Measurements from ENCODE around the gene RAB28. TPM values are rescaled to one million over a fixed set of nuclear protein-coding genes. Genes with fewer than 3 reads are reported as not detected.

RAB28 gene
- polyA plus RNA-seq, 6 donors from 2014 or later: 15.0 to 34.6 (median 18.8) TPM

GRCh38 chr4:13344216-13344615 is 139.9 kb downstream of the RAB28 start:
- H3K4me1 Mint-ChIP-seq: no peaks in the 10 kb centered on the region
- DNase-seq: no peak
- ATAC-seq (ENCODE audit: low read depth in 2 of 2): no peak
- peaks cover 0 to 3% (median 0%) of the 10 kb centered on the region in 7 donors for H3K9me3 Mint-ChIP-seq
- peaks cover 0 to 14% of the 10 kb centered on the region in 2 donors for H3K36me3 Mint-ChIP-seq
- no peaks in the 10 kb centered on the region for H3K27me3 Mint-ChIP-seq
- no peak overlapping the region for H3K4me3 Mint-ChIP-seq
- no peak overlapping the region for H3K27ac Mint-ChIP-seq

GRCh38 chr4:13340672-13341071 is 143.5 kb downstream of the RAB28 start:
- no peak overlapping the region for H3K27ac Mint-ChIP-seq
- peaks cover 0 to 3% (median 0%) of the 10 kb centered on the region in 7 donors for H3K9me3 Mint-ChIP-seq
- DNase-seq (no peak), ATAC-seq (ENCODE audit: low read depth in 2 of 2) (no peak)
- H3K36me3 Mint-ChIP-seq: peaks cover 7 to 23% of the 10 kb centered on the region in 2 donors
- no peak overlapping the region for H3K4me3 Mint-ChIP-seq
- no peaks in the 10 kb centered on the region for H3K27me3 Mint-ChIP-seq
- no peaks in the 10 kb centered on the region for H3K4me1 Mint-ChIP-seq

DNA sequence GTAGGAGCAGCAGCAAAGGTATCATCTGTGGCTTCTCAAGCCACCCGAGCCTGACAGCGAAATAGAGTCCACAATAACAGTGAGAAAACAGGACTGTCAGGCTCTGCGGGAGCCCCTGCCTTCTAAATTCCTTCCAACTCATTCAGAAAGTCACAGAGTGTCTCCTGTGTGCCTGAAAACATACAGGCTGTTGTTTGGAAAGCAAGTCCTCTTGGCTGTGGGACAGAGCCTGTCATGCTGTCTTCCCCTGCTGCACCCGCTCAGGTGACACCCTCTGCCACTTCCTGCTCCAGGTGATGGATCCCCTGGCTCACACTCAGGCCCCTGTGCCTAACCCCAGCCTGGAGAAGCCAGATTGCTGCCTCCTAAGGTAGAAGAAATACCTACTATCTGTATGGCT is 152.3 kb downstream of the RAB28 start:
- Mint-ChIP-seq H3K4me3 (no peak overlapping the region), H3K36me3 (peaks cover 0 to 8% of the 10 kb centered on the region in 2 donors), H3K27ac (no peak overlapping the region), H3K4me1 (no peaks in the 10 kb centered on the region), H3K9me3 (peaks cover 0 to 5% (median 2%) of the 10 kb centered on the region in 7 donors), H3K27me3 (no peaks in the 10 kb centered on the region)
- DNase-seq: no peak
- no peak for ATAC-seq (ENCODE audit: low read depth in 2 of 2)

GRCh38 chr4:13329963-13330362 is 154.2 kb downstream of the RAB28 start:
- H3K27ac Mint-ChIP-seq: no peak overlapping the region
- H3K36me3 Mint-ChIP-seq: peaks cover 0 to 7% of the 10 kb centered on the region in 2 donors
- ATAC-seq (ENCODE audit: low read depth in 2 of 2): no peak
- DNase-seq: no peak
- no peaks in the 10 kb centered on the region for H3K4me1 Mint-ChIP-seq
- peaks cover 0 to 4% (median 3%) of the 10 kb centered on the region in 7 donors for H3K9me3 Mint-ChIP-seq
- H3K4me3 Mint-ChIP-seq: no peak overlapping the region
- H3K27me3 Mint-ChIP-seq: no peaks in the 10 kb centered on the region

DNA sequence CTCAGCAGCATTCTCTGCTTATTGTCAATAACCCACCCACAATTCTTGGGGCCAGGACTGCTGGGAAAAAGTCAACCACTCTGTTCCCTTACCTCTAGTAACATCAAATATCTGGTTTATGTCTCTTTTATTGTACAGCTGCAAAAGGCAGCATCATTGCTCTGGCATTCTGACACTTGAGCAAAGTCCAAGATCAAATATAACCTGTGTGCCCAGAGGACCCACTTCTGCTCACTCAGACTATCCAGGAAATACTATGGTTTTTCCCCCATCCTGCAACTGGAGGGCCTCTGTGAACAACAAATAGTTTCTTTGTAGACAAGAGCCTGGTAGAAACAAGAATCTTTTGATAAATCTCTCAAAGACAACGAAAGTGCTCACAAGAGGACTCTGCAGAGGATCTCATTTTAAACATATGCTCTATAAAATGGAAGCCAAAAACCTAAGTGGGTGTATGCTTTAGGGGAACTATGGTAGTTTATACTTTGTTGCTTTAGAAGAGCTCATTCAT is 154.7 kb downstream of the RAB28 start:
- DNase-seq: no peak
- no peaks in the 10 kb centered on the region for H3K27me3 Mint-ChIP-seq
- no peaks in the 10 kb centered on the region for H3K4me1 Mint-ChIP-seq
- H3K4me3 Mint-ChIP-seq: no peak overlapping the region
- no peak overlapping the region for H3K27ac Mint-ChIP-seq
- peaks cover under 1 to 7% of the 10 kb centered on the region in 2 donors for H3K36me3 Mint-ChIP-seq
- H3K9me3 Mint-ChIP-seq: peaks cover 0 to 4% (median 3%) of the 10 kb centered on the region in 7 donors
- no peak for ATAC-seq (ENCODE audit: low read depth in 2 of 2)

DNA sequence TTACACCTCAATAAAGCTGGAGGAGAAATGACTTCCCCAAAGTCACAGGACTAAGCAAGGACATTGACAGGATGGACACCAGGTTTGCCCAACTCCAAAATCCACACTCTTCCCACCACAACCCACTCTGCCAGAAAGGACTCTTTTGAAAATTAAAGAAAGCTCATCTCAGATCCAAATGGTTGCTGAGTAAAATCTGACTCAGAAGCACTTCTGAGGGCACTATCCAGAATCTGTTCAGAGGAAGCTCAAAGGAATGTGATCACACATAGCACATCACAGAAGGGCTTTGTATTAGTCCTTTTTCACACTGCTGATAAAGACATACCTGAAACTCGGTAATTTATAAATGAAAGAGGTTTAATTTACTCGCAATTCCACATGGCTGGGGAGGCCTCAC is 155.5 kb downstream of the RAB28 start:
- no peaks in the 10 kb centered on the region for H3K4me1 Mint-ChIP-seq
- no peaks in the 10 kb centered on the region for H3K27me3 Mint-ChIP-seq
- ATAC-seq (ENCODE audit: low read depth in 2 of 2): no peak
- no peak overlapping the region for H3K4me3 Mint-ChIP-seq
- peaks cover 3 to 8% of the 10 kb centered on the region in 2 donors for H3K36me3 Mint-ChIP-seq
- H3K9me3 Mint-ChIP-seq: peaks cover 0 to 4% (median 3%) of the 10 kb centered on the region in 7 donors
- DNase-seq: no peak
- H3K27ac Mint-ChIP-seq: no peak overlapping the region

DNA sequence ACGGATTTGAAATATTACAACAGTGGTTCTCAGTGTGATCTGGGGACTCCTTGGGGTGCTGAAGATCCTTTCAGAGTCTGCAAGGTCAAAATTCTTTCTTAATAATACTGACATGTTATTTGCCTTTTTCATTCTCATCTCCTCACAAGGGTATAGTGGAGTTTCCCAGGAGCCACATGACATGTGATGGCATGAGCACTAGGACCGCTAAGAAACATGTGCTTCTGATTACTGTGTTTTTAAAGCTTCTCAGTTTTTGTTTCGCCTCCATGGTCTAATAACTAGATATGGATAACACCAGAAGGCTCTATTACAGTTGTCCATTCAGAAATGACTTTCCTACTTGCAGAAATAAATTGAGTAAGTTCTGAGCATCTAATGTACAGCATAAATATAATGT is 156.1 kb downstream of the RAB28 start:
- peaks cover 0 to 11% of the 10 kb centered on the region in 2 donors for H3K36me3 Mint-ChIP-seq
- H3K27ac Mint-ChIP-seq: no peak overlapping the region
- ATAC-seq (ENCODE audit: low read depth in 2 of 2) (no peak), DNase-seq (no peak)
- no peaks in the 10 kb centered on the region for H3K27me3 Mint-ChIP-seq
- H3K9me3 Mint-ChIP-seq: peaks cover 0 to 4% (median 3%) of the 10 kb centered on the region in 7 donors
- H3K4me1 Mint-ChIP-seq: no peaks in the 10 kb centered on the region
- no peak overlapping the region for H3K4me3 Mint-ChIP-seq

GRCh38 chr4:13325744-13326143 is 158.4 kb downstream of the RAB28 start:
- Mint-ChIP-seq H3K4me1 (no peaks in the 10 kb centered on the region), H3K4me3 (no peak overlapping the region), H3K36me3 (peaks cover 10 to 27% of the 10 kb centered on the region in 2 donors), H3K9me3 (peaks cover 1 to 17% (median 10%) of the 10 kb centered on the region in 7 donors), H3K27ac (no peak overlapping the region), H3K27me3 (no peaks in the 10 kb centered on the region)
- no peak for DNase-seq
- no peak for ATAC-seq (ENCODE audit: low read depth in 2 of 2)

- DNase-seq (no peak), ATAC-seq (ENCODE audit: low read depth in 2 of 2) (no peak)
- Mint-ChIP-seq H3K4me3 (no peak overlapping the region), H3K27ac (no peak overlapping the region), H3K4me1 (no peaks in the 10 kb centered on the region), H3K27me3 (no peaks in the 10 kb centered on the region), H3K36me3 (peaks cover 10 to 27% of the 10 kb centered on the region in 2 donors), H3K9me3 (peaks cover 1 to 17% (median 12%) of the 10 kb centered on the region in 7 donors)
Observed at GRCh38 chr4:13323921-13324320, 160.2 kb downstream of the RAB28 start.

DNA sequence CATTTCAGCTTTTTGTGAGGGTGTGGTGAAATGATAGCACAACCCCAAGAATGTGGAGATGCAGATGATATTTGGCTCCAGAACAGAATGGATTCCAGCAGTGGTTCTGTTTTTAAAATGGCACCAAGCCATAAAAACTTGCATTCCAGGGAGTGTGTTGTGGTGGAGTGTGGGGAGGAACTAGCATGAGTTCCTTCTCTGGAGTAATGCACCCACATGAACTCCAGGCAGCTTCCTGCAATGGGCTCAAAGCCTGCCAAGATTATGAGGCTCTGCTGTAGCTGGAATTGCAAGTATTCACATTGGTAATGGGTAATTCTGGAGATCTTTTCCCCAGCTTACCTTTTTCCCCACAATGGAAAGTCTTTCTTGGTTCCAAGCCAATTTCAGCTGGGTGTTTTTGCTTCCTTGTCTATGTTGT is 161.4 kb downstream of the RAB28 start:
- Mint-ChIP-seq H3K4me3 (no peak overlapping the region), H3K36me3 (peaks cover 10 to 27% of the 10 kb centered on the region in 2 donors), H3K9me3 (peaks cover 0 to 17% (median 8%) of the 10 kb centered on the region in 7 donors), H3K27me3 (no peaks in the 10 kb centered on the region), H3K27ac (no peak overlapping the region), H3K4me1 (no peaks in the 10 kb centered on the region)
- DNase-seq (no peak), ATAC-seq (ENCODE audit: low read depth in 2 of 2) (no peak)

Other genes with a start within 250 kb of the RAB28 start
- gene NKX3-2, start 60.2 kb upstream of the RAB28 start, polyA plus RNA-seq (ENCODE audit: low read depth in 6 of 6): not detected
- 10 to 100 TPM in 1 of 6 donors, 1 to 10 TPM in 5; 2.5 to 10.2 (median 3.9) TPM for gene BOD1L1, start 143.4 kb upstream of the RAB28 start, polyA plus RNA-seq (ENCODE audit: low read depth in 6 of 6)